ENCODE measurements around the gene ARMC2. TPM values are rescaled to one million over a fixed set of nuclear protein-coding genes. Genes with fewer than 3 reads are reported as not detected.

Gene ARMC2
- total and polyA plus RNA-seq, 2 donors (not counting 3 experiments of a cell fraction or from before 2014, with no cell fraction given) = 1.7 to 3.7 TPM

DNA sequence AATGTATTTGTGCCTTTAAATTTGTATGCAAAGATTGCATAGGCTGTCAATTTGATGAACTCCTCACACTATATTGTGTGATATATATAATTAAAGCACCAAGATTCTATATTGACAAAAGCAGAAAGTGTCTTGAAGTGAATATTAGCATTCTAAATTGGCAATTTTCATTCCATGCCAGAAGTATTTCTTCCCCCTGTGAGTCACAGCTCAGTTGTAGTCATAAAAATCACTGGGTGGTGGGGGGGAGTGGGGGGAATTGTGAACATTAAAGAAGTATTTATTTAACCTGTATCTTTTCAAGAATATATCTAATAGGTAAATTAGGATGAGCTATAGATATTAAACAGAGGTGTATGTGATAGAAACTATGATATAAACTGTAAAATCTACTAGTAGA lies 3.1 kb upstream of the ARMC2 start:
- Histone ChIP-seq H3K9me1 (replicated peaks; ENCODE audit: control insufficient read depth, extremely low read depth, insufficient read depth, low read length) (no peaks in the 10 kb centered on the region), H4K20me1 (replicated peaks; ENCODE audit: control insufficient read depth, extremely low read depth, insufficient read depth, low read length) (no peaks in the 10 kb centered on the region), H3K36me3 (ENCODE audit: control insufficient read depth in 2 of 2, extremely low read depth in 1 of 2, insufficient read depth in 2 of 2, low read length in 2 of 2) (no peaks in the 10 kb centered on the region), H3K79me2 (ENCODE audit: control insufficient read depth, insufficient read depth, low read length) (no peaks in the 10 kb centered on the region), H3K27me3 (ENCODE audit: control insufficient read depth in 2 of 2, insufficient read depth in 2 of 2, low read length in 2 of 2) (peaks cover 0 to 2% of the 10 kb centered on the region in 2 experiments), H2AFZ (ENCODE audit: low read depth, low read length) (no peak overlapping the region), H3K9me3 (replicated peaks; ENCODE audit: control insufficient read depth, insufficient read depth, low read length) (no peaks in the 10 kb centered on the region), H3K27ac (ENCODE audit: insufficient read depth, low read depth, low read length) (no peak overlapping the region), H3K4me2 (ENCODE audit: insufficient read depth, low read length) (no peak overlapping the region), H3K9ac (replicated peaks; ENCODE audit: extremely low read depth, insufficient read depth, low read length) (no peak overlapping the region), H3K4me1 (ENCODE audit: control insufficient read depth, extremely low read depth, insufficient read depth, low read length) (peaks cover 4% of the 10 kb centered on the region), H3K4me3 (replicated peaks in 1 of 3; ENCODE audit: insufficient read depth in 1 of 3, low read depth in 1 of 3, low read length in 3 of 3) (no peak overlapping the region)
- ChIA-PET CTCF (interaction anchor here (0.9 to 3.5 kb wide), 3 partner anchors 48 to 303 kb away, joined by 3 to 17 read pairs (median 6); no protein-coding TSS in a partner anchor), POLR2A (no interaction called here)
- no TSS peak for BruUV-seq (replicated peaks)
- FAIRE-seq = no peak
- DNase-seq (ENCODE audit: low read depth, low spot score) = no peak
- intact Hi-C loops (cut with micrococcal nuclease) (loop anchor here (10.0 kb wide), 1 partner anchor 540 kb away; the partner anchor contains the start of gene CD164), dilution Hi-C loops (cut with MboI; ENCODE audit: extremely low pct_ligation_motif_present, low sequenced_read_pairs) (no loop called here)
- TF ChIP-seq CTCF (IDR thresholded peaks at IDR 0.05; ENCODE audit: extremely low read depth in 1 of 2, insufficient read depth in 1 of 2, low read depth in 1 of 2, low read length in 2 of 2) (no peak), MYC (IDR thresholded peaks at IDR 0.05; ENCODE audit: low read depth, low read length) (no peak), EZH2 (IDR thresholded peaks at IDR 0.05; ENCODE audit: borderline replicate concordance, low read depth, low read length, severe bottlenecking) (no peak), GATA2 (IDR thresholded peaks at IDR 0.05; ENCODE audit: insufficient read depth, insufficient read length, low read depth, low read length) (no peak), POLR2A (IDR thresholded peaks at IDR 0.05; ENCODE audit: low read depth, low read length) (no peak), FOS (IDR thresholded peaks at IDR 0.05; ENCODE audit: borderline replicate concordance, insufficient read depth, low read length) (no peak), POLR2AphosphoS5 (IDR thresholded peaks at IDR 0.05; ENCODE audit: insufficient read depth, low read depth, low read length) (no peak), JUN (IDR thresholded peaks at IDR 0.05; ENCODE audit: borderline replicate concordance, insufficient read depth, insufficient read length, low read depth) (no peak)
- TF ChIP-seq, protein P1, sequence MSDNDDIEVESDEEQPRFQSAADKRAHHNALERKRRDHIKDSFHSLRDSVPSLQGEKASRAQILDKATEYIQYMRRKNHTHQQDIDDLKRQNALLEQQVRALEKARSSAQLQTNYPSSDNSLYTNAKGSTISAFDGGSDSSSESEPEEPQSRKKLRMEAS (IDR thresholded peaks at IDR 0.05; ENCODE audit: insufficient read depth, insufficient read length) = no peak
